Mesodermal cell (in vitro differentiated cells): Measurements from ENCODE around the gene KRT5.

Experiments
- H3K27ac ChIP-seq: 2 replicates; pipeline ENCODE4 v1.7.0; 2013; ENCODE audit warnings: mild to moderate bottlenecking, low read depth, low read length, moderate library complexity; ENCODE audit not compliant: severe bottlenecking
- H3K36me3 ChIP-seq: 2 replicates; pipeline ENCODE4 v1.7.1; 2013; ENCODE audit warnings: mild to moderate bottlenecking, low read length, moderate library complexity; ENCODE audit not compliant: control insufficient read depth, insufficient read depth
- H3K4me1 ChIP-seq: one replicate; pipeline ENCODE4 v1.7.1; 2013; ENCODE audit warnings: mild to moderate bottlenecking, low read length; ENCODE audit not compliant: insufficient read depth, control insufficient read depth, poor library complexity, severe bottlenecking
- H3K4me3 ChIP-seq: 2 replicates; pipeline ENCODE4 v1.7.0; 2013; ENCODE audit warnings: low read length, control low read depth, mild to moderate bottlenecking; ENCODE audit not compliant: insufficient read depth, poor library complexity, severe bottlenecking; ENCODE audit errors: extremely low read depth
- H3K9me3 ChIP-seq: 2 replicates; pipeline ENCODE4 v1.7.1; 2013; ENCODE audit warnings: mild to moderate bottlenecking, low read length, moderate library complexity; ENCODE audit not compliant: control insufficient read depth
- WGBS, 2 experiments: methylation state at CpG; one replicate each; pipeline ENCODE4 v1.1.5; 2013; ENCODE audit warnings: missing lambda C conversion rate in 2 of 2; ENCODE audit not compliant: insufficient coverage in 2 of 2; 5-methylcytosine and 5-hydroxymethylcytosine counted together

Gene KRT5

GRCh38 chr12:52537101-52537500 lies 16.9 kb upstream of the KRT5 start:
- Histone ChIP-seq H3K27ac (no peak overlapping the region), H3K9me3 (no peaks in the 10 kb centered on the region), H3K36me3 (no peaks in the 10 kb centered on the region), H3K4me1 (peaks cover 4% of the 10 kb centered on the region), H3K4me3 (no peak overlapping the region)
- 88 to 97% methylated on average over 3 of the region's 3 CpGs for WGBS, 2 experiments

GRCh38 chr12:52535574-52535973 lies 15.4 kb upstream of the KRT5 start:
- Histone ChIP-seq H3K9me3 (no peaks in the 10 kb centered on the region), H3K4me3 (no peak overlapping the region), H3K27ac (no peak overlapping the region), H3K36me3 (no peaks in the 10 kb centered on the region), H3K4me1 (peaks cover 4% of the 10 kb centered on the region)
- 0% methylated on average over 1 of the region's 1 CpG; no CpG with 5 or more reads in 1 of the 2 experiments for WGBS, 2 experiments

GRCh38 chr12:52534482-52534881 lies 14.3 kb upstream of the KRT5 start:
- Histone ChIP-seq H3K27ac (no peak overlapping the region), H3K36me3 (no peaks in the 10 kb centered on the region), H3K4me1 (peaks cover 3% of the 10 kb centered on the region), H3K9me3 (no peaks in the 10 kb centered on the region), H3K4me3 (no peak overlapping the region)
- WGBS, 2 experiments: 65 to 66% methylated on average over 3 of the region's 5 CpGs

GRCh38 chr12:52533686-52534470 lies 13.7 kb upstream of the KRT5 start:
- Histone ChIP-seq H3K4me3 (no peak overlapping the region), H3K9me3 (no peaks in the 10 kb centered on the region), H3K36me3 (no peaks in the 10 kb centered on the region), H3K27ac (no peak overlapping the region), H3K4me1 (no peaks in the 10 kb centered on the region)
- 80 to 88% methylated on average over 6 to 9 of the region's 10 CpGs for WGBS, 2 experiments

GRCh38 chr12:52532636-52533035 lies 12.4 kb upstream of the KRT5 start:
- 57 to 67% methylated on average over 3 of the region's 4 CpGs for WGBS, 2 experiments
- H3K4me3 ChIP-seq: no peak overlapping the region

GRCh38 chr12:52531566-52532300 lies 11.5 kb upstream of the KRT5 start:
- Histone ChIP-seq H3K4me1 (no peaks in the 10 kb centered on the region), H3K9me3 (no peaks in the 10 kb centered on the region), H3K27ac (no peak overlapping the region), H3K36me3 (no peaks in the 10 kb centered on the region), H3K4me3 (no peak overlapping the region)
- 72 to 76% methylated on average over 13 to 14 of the region's 18 CpGs for WGBS, 2 experiments

More at GRCh38 chr12:52532636-52533035, 12.4 kb upstream of the KRT5 start:
- Histone ChIP-seq H3K4me1 (no peaks in the 10 kb centered on the region), H3K36me3 (no peaks in the 10 kb centered on the region), H3K27ac (no peak overlapping the region), H3K9me3 (no peaks in the 10 kb centered on the region)

GRCh38 chr12:52530905-52531304 lies 10.7 kb upstream of the KRT5 start:
- Histone ChIP-seq H3K27ac (no peak overlapping the region), H3K9me3 (no peaks in the 10 kb centered on the region), H3K4me3 (no peak overlapping the region), H3K4me1 (no peaks in the 10 kb centered on the region), H3K36me3 (no peaks in the 10 kb centered on the region)
- no CpG with 5 or more reads among the region's 2 CpGs for WGBS, 2 experiments

GRCh38 chr12:52530366-52530765 lies 10.2 kb upstream of the KRT5 start:
- Histone ChIP-seq H3K9me3 (no peaks in the 10 kb centered on the region), H3K4me3 (no peak overlapping the region), H3K27ac (no peak overlapping the region), H3K36me3 (no peaks in the 10 kb centered on the region), H3K4me1 (no peaks in the 10 kb centered on the region)
- WGBS, 2 experiments: 83 to 91% methylated on average over 1 to 2 of the region's 2 CpGs

GRCh38 chr12:52529846-52530245 lies 9.7 kb upstream of the KRT5 start:
- H3K27ac ChIP-seq: no peak overlapping the region
- H3K36me3 ChIP-seq: no peaks in the 10 kb centered on the region
- H3K4me3 ChIP-seq: no peak overlapping the region
- H3K4me1 ChIP-seq: no peaks in the 10 kb centered on the region
- WGBS, 2 experiments: 80 to 96% methylated on average over 2 to 8 of the region's 9 CpGs
- no peaks in the 10 kb centered on the region for H3K9me3 ChIP-seq

- H3K4me3 ChIP-seq: no peak overlapping the region
- H3K4me1 ChIP-seq: no peaks in the 10 kb centered on the region
- H3K9me3 ChIP-seq: no peaks in the 10 kb centered on the region
- H3K36me3 ChIP-seq: no peaks in the 10 kb centered on the region
- no peak overlapping the region for H3K27ac ChIP-seq
- 76 to 100% methylated on average over 2 of the region's 2 CpGs for WGBS, 2 experiments
Observed at GRCh38 chr12:52529417-52529816, 9.2 kb upstream of the KRT5 start.

GRCh38 chr12:52528641-52529143 lies 8.5 kb upstream of the KRT5 start:
- Histone ChIP-seq H3K4me3 (no peak overlapping the region), H3K36me3 (no peaks in the 10 kb centered on the region), H3K27ac (no peak overlapping the region), H3K9me3 (no peaks in the 10 kb centered on the region), H3K4me1 (no peaks in the 10 kb centered on the region)
- WGBS, 2 experiments: 89 to 92% methylated on average over 8 of the region's 8 CpGs
